Esophagus squamous epithelium (tissue), 4 donors: ENCODE data around the gene RSPO1.

Experiments used
- CTCF ChIP-seq, 6 experiments: fragments of 450-650 bp in 4 of 6; fragments of 200-600 bp in 2 of 6; sonication (generic) in 2 of 6; IDR thresholded peaks; one replicate each; pipeline ENCODE4 v1.5.1; 2016 to 2019; ENCODE audit warnings: antibody characterized with exemption in 6 of 6, mild to moderate bottlenecking in 4 of 6, moderate library complexity in 4 of 6
- POLR2A ChIP-seq, 4 donors: fragments of 450-650 bp; IDR thresholded peaks; one replicate each; pipeline ENCODE4 v1.6.1; 2017; ENCODE audit warnings: antibody characterized with exemption in 4 of 4, mild to moderate bottlenecking in 4 of 4, moderate library complexity in 3 of 4

GRCh38 chr1:37660664-37661063 is 26.0 kb upstream of the RSPO1 start:
- TF ChIP-seq POLR2A (IDR thresholded peaks at IDR 0.05) (no peak), CTCF (IDR thresholded peaks at IDR 0.05) (no peak)
